ENCODE results near the gene CSMD2.

The CSMD2 gene

DNA sequence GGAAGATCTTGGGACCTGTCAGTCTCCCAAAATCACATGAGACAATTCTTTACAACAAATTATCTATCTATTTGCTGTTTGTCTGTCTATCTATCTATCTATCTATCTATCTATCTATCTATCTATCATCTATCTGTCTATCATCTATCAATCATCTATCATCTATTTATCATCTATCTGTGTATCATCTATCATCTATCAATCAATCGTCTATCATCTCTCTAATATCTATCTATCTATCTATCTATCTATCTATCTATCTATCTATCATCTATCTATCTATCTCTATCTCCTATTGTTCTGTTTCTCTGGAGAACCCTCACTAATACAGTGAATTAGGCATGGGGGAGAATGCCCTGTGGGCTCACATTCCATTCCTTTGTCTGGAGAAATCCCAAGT lies 374.5 kb downstream of the CSMD2 start:
- Histone ChIP-seq H3K9ac (ENCODE audit: low read length) (no peak overlapping the region), H3K9me3 (ENCODE audit: control insufficient read depth, insufficient read depth, low read depth, low read length) (no peaks in the 10 kb centered on the region; the same call in 1 of the 2 replicates), H3K4me1 (ENCODE audit: control insufficient read depth, insufficient read depth, low read length) (no peaks in the 10 kb centered on the region), H3K4me3 (ENCODE audit: low read depth, low read length) (no peak overlapping the region), H3K27ac (ENCODE audit: low read depth, low read length) (no peak overlapping the region), H3K27me3 (ENCODE audit: control insufficient read depth, insufficient read depth, low read length) (no peaks in the 10 kb centered on the region), H3K36me3 (ENCODE audit: control insufficient read depth, insufficient read depth, low read length) (no peaks in the 10 kb centered on the region; the same call in 1 of the 2 replicates)

DNA sequence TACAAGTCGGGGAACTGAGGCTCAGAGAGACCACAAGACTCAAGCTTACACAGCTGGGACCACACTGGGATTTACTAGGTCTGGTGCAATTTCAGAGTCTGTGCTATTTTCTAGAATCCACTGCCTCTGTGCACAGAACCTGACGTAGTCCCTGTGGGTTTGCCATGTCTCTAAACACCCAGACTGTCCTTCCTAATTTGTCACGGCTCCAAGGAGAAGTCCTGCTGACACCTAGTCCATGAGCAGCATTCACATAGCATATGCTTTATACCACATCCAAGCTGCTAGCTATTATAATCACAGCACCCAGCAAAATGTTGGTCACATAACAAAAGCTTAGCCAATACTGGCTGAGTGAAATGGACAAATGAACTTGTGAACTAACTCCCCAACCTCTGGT lies 380.2 kb downstream of the CSMD2 start:
- Histone ChIP-seq H3K27ac (ENCODE audit: low read depth, low read length) (no peak overlapping the region), H3K27me3 (ENCODE audit: control insufficient read depth, insufficient read depth, low read length) (no peaks in the 10 kb centered on the region), H3K36me3 (ENCODE audit: control insufficient read depth, insufficient read depth, low read length) (no peaks in the 10 kb centered on the region; the same call in 1 of the 2 replicates), H3K9ac (ENCODE audit: low read length) (no peak overlapping the region), H3K4me1 (ENCODE audit: control insufficient read depth, insufficient read depth, low read length) (no peaks in the 10 kb centered on the region), H3K9me3 (ENCODE audit: control insufficient read depth, insufficient read depth, low read depth, low read length) (no peaks in the 10 kb centered on the region), H3K4me3 (ENCODE audit: low read depth, low read length) (no peak overlapping the region)

GRCh38 chr1:33782776-33783175 lies 382.3 kb downstream of the CSMD2 start:
- H3K4me3 ChIP-seq (ENCODE audit: low read depth, low read length): no peak overlapping the region
- H3K9me3 ChIP-seq (ENCODE audit: control insufficient read depth, insufficient read depth, low read depth, low read length): no peaks in the 10 kb centered on the region
- H3K27ac ChIP-seq (ENCODE audit: low read depth, low read length): no peak overlapping the region
- no peaks in the 10 kb centered on the region for H3K4me1 ChIP-seq (ENCODE audit: control insufficient read depth, insufficient read depth, low read length)
- H3K9ac ChIP-seq (ENCODE audit: low read length): no peak overlapping the region
- H3K27me3 ChIP-seq (ENCODE audit: control insufficient read depth, insufficient read depth, low read length): no peaks in the 10 kb centered on the region
- H3K36me3 ChIP-seq (ENCODE audit: control insufficient read depth, insufficient read depth, low read length): no peaks in the 10 kb centered on the region; the same call in 1 of the 2 replicates

DNA sequence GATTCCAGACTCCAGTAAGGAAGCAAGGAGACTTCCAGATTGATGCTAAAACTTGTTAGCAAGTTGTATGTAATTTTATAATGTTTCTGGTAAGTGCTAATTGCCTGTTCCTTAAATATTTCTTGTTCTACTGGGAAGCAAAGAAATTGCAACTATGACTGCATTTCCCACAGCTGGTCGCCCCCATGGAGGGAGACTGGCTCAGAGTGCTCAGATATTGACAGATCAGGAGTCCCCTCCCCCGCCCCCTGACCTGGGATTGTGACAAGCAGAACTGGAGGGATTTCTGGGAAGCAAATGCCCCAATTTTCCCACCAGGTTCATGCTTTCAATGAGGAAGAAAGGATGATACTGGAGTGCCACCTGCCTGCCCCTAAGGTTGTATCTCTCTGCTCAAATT lies 383.4 kb downstream of the CSMD2 start:
- no peaks in the 10 kb centered on the region for H3K36me3 ChIP-seq (ENCODE audit: control insufficient read depth, insufficient read depth, low read length)
- H3K4me1 ChIP-seq (ENCODE audit: control insufficient read depth, insufficient read depth, low read length): no peaks in the 10 kb centered on the region
- H3K9me3 ChIP-seq (ENCODE audit: control insufficient read depth, insufficient read depth, low read depth, low read length): no peaks in the 10 kb centered on the region
- no peak overlapping the region for H3K4me3 ChIP-seq (ENCODE audit: low read depth, low read length)
- H3K27ac ChIP-seq (ENCODE audit: low read depth, low read length): no peak overlapping the region
- no peak overlapping the region for H3K9ac ChIP-seq (ENCODE audit: low read length)
- H3K27me3 ChIP-seq (ENCODE audit: control insufficient read depth, insufficient read depth, low read length): no peaks in the 10 kb centered on the region

DNA sequence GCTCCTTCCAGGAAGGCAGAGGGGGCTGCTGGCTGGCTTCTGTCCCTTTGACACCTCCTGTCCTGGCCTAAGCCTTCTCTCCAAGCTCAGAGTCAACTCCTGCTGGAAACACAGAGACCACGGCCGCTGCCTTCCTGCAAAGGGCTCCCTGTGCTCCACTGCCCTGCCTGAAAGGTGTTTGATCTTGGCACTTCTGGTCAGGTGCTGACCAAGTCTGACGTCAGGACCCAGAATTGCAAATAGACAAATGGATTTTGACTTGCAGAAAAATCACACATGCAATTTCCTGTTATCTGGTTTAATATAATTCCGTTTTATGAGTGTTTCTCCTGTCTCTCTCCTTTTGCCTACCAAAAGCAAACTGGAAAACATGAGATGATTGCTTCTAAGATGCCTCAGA lies 387.7 kb downstream of the CSMD2 start:
- Histone ChIP-seq H3K4me3 (ENCODE audit: low read depth, low read length) (no peak overlapping the region), H3K9me3 (ENCODE audit: control insufficient read depth, insufficient read depth, low read depth, low read length) (no peaks in the 10 kb centered on the region)

DNA sequence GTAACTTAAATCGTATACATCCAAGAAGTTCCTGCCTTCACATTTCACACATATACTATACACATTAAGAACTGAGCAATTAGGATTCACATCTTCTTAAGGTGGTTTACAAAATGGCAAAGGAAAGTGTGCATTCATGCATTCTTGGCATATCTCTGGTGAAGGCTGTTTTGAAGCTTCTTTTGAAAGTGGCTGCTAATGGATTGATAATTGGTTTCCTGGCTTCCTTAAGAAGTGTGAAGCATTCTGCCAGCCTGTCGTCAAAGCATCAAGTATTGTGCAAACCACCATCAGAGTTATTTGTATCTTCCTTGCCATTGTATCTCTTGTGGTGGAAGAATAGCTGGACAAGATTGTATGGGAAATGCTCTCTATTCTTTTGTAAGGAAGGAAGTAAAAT lies 396.2 kb downstream of the CSMD2 start:
- peaks cover 7% of the 10 kb centered on the region for H3K36me3 ChIP-seq (ENCODE audit: control insufficient read depth, insufficient read depth, low read length)
- no peaks in the 10 kb centered on the region; the same call in 1 of the 2 replicates for H3K4me1 ChIP-seq (ENCODE audit: control insufficient read depth, insufficient read depth, low read length)
- no peaks in the 10 kb centered on the region for H3K27me3 ChIP-seq (ENCODE audit: control insufficient read depth, insufficient read depth, low read length)

More for the DNA sequence above, 387.7 kb downstream of the CSMD2 start:
- Histone ChIP-seq H3K4me1 (ENCODE audit: control insufficient read depth, insufficient read depth, low read length) (no peaks in the 10 kb centered on the region; the same call in 1 of the 2 replicates), H3K9ac (ENCODE audit: low read length) (no peak overlapping the region), H3K27ac (ENCODE audit: low read depth, low read length) (no peak overlapping the region), H3K36me3 (ENCODE audit: control insufficient read depth, insufficient read depth, low read length) (0 out of 2 replicates have a peak, but pooled peaks cover 4% of the 10 kb centered on the region), H3K27me3 (ENCODE audit: control insufficient read depth, insufficient read depth, low read length) (no peaks in the 10 kb centered on the region)

DNA sequence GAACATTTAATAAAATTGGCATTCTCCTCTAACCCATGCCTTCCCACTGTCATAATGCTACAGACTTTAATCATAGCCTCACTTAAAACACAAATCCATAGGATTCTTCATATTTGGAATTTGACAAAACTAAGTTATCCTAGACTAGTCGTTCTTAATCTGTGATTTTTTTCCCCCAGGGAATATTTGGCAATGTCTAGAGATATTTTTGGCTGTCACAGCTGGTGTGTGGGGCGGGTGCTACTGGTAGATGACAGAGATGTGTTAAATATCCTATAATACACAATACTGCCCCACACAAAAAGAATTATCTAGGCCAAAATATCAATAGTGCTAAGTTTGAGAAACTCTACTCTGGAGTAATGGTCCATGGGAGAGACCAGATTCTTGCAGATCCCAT lies 396.9 kb downstream of the CSMD2 start:
- no peaks in the 10 kb centered on the region for H3K9me3 ChIP-seq (ENCODE audit: control insufficient read depth, insufficient read depth, low read depth, low read length)
- peaks cover 7% of the 10 kb centered on the region for H3K36me3 ChIP-seq (ENCODE audit: control insufficient read depth, insufficient read depth, low read length)
- H3K9ac ChIP-seq (ENCODE audit: low read length): no peak overlapping the region
- H3K27ac ChIP-seq (ENCODE audit: low read depth, low read length): no peak overlapping the region
- no peak overlapping the region for H3K4me3 ChIP-seq (ENCODE audit: low read depth, low read length)
- H3K4me1 ChIP-seq (ENCODE audit: control insufficient read depth, insufficient read depth, low read length): no peaks in the 10 kb centered on the region; the same call in 1 of the 2 replicates
- no peaks in the 10 kb centered on the region for H3K27me3 ChIP-seq (ENCODE audit: control insufficient read depth, insufficient read depth, low read length)

More for the DNA sequence above, 396.2 kb downstream of the CSMD2 start:
- H3K9me3 ChIP-seq (ENCODE audit: control insufficient read depth, insufficient read depth, low read depth, low read length): no peaks in the 10 kb centered on the region
- no peak overlapping the region for H3K9ac ChIP-seq (ENCODE audit: low read length)
- no peak overlapping the region for H3K27ac ChIP-seq (ENCODE audit: low read depth, low read length)
- H3K4me3 ChIP-seq (ENCODE audit: low read depth, low read length): no peak overlapping the region

DNA sequence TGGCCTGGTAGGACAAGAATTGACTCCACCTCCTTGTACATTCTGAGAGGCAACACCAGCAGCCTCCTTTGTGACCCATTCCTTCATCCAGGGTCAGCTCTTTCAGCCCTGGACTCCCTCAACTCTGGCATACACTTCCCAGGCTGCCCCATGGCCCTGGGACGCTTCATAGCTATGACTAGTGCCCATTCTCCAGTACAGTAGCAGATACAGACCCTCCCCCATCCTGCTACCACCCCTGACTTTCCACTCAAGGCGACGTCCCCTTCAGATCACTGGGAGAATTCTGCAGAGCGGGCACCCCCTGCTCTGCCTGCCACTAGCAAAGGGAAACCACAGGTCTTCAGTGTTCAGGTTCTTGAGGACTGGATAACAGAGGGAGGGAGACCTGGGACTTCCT lies 400.9 kb downstream of the CSMD2 start:
- no peaks in the 10 kb centered on the region; the same call in 1 of the 2 replicates for H3K4me1 ChIP-seq (ENCODE audit: control insufficient read depth, insufficient read depth, low read length)
- H3K9ac ChIP-seq (ENCODE audit: low read length): no peak overlapping the region
- H3K27me3 ChIP-seq (ENCODE audit: control insufficient read depth, insufficient read depth, low read length): no peaks in the 10 kb centered on the region
- no peak overlapping the region for H3K4me3 ChIP-seq (ENCODE audit: low read depth, low read length)
- H3K36me3 ChIP-seq (ENCODE audit: control insufficient read depth, insufficient read depth, low read length): no peaks in the 10 kb centered on the region
- H3K9me3 ChIP-seq (ENCODE audit: control insufficient read depth, insufficient read depth, low read depth, low read length): no peaks in the 10 kb centered on the region
- H3K27ac ChIP-seq (ENCODE audit: low read depth, low read length): no peak overlapping the region

DNA sequence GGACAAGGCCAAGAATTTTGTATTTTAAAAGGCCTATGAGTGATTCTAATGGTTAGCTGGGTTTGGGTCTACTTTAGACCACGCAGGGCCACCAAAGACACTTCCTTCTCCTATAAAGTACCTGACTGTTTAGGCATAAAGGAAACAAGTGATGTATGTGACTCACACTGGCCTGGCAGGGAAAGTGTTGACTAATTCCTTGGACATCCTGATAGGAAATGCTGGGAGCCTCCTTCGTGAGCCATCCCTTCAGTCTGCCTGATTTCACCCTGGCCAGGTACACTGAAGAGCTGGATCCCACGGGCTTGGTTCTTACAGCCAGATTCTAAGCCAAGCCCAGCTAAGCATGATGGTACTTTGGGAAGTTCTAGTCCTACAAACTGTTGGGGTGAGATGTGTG lies 401.6 kb downstream of the CSMD2 start:
- H3K9me3 ChIP-seq (ENCODE audit: control insufficient read depth, insufficient read depth, low read depth, low read length): no peaks in the 10 kb centered on the region
- no peaks in the 10 kb centered on the region for H3K4me1 ChIP-seq (ENCODE audit: control insufficient read depth, insufficient read depth, low read length)
- H3K27me3 ChIP-seq (ENCODE audit: control insufficient read depth, insufficient read depth, low read length): no peaks in the 10 kb centered on the region
- no peak overlapping the region for H3K27ac ChIP-seq (ENCODE audit: low read depth, low read length)
- H3K36me3 ChIP-seq (ENCODE audit: control insufficient read depth, insufficient read depth, low read length): no peaks in the 10 kb centered on the region
- H3K4me3 ChIP-seq (ENCODE audit: low read depth, low read length): no peak overlapping the region
- H3K9ac ChIP-seq (ENCODE audit: low read length): no peak overlapping the region

- no peak overlapping the region for H3K4me3 ChIP-seq (ENCODE audit: low read depth, low read length)
- H3K36me3 ChIP-seq (ENCODE audit: control insufficient read depth, insufficient read depth, low read length): no peaks in the 10 kb centered on the region
- no peak overlapping the region for H3K27ac ChIP-seq (ENCODE audit: low read depth, low read length)
- H3K27me3 ChIP-seq (ENCODE audit: control insufficient read depth, insufficient read depth, low read length): no peaks in the 10 kb centered on the region
- no peaks in the 10 kb centered on the region for H3K9me3 ChIP-seq (ENCODE audit: control insufficient read depth, insufficient read depth, low read depth, low read length)
- no peak overlapping the region for H3K9ac ChIP-seq (ENCODE audit: low read length)
- no peaks in the 10 kb centered on the region for H3K4me1 ChIP-seq (ENCODE audit: control insufficient read depth, insufficient read depth, low read length)
Observed at GRCh38 chr1:33762962-33763361, 402.1 kb downstream of the CSMD2 start.

DNA sequence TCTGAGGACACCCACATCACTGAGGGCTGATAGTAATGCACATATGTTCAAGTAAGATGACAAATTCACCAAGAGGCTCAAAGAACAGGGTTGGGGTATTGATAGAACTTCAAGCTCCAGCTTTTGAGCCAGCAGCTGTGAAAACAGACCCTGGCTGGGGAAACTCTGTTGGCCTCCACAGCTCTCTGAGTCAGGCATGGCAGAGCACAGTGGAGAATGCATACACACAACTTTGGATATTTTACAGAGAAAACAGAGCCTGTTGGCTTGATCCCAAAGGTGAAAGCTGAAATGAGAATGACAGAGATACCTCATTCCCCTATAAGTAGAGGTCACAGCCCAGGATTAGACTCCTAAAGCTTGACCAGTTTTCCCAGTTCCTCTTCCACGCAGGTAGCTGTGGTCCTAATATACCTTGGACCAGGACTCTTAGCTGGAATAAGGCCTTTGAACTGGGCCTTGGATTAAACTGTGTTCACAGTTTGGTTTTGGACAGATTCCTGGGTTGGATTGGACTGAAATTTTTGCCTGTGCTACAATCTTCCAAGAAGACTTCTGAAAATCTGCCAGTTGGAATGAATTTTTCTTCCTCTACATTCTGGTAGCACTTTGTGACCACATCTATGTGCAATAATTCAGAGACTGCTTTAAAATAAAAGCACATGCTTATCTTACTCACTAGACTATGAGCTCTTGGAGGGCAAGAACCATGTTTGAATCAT lies 402.8 kb downstream of the CSMD2 start:
- no peaks in the 10 kb centered on the region for H3K27me3 ChIP-seq (ENCODE audit: control insufficient read depth, insufficient read depth, low read length)
- H3K4me1 ChIP-seq (ENCODE audit: control insufficient read depth, insufficient read depth, low read length): no peaks in the 10 kb centered on the region
- H3K27ac ChIP-seq (ENCODE audit: low read depth, low read length): no peak overlapping the region
- no peak overlapping the region for H3K4me3 ChIP-seq (ENCODE audit: low read depth, low read length)
- H3K9me3 ChIP-seq (ENCODE audit: control insufficient read depth, insufficient read depth, low read depth, low read length): no peaks in the 10 kb centered on the region
- H3K36me3 ChIP-seq (ENCODE audit: control insufficient read depth, insufficient read depth, low read length): no peaks in the 10 kb centered on the region
- H3K9ac ChIP-seq (ENCODE audit: low read length): no peak overlapping the region
